HUES48 (cell line): ENCODE data around the gene GSN.

Experiments
- H3K27ac ChIP-seq: one replicate; pipeline ENCODE4 v1.7.0; 2013; ENCODE audit warnings: low read depth, low read length, inconsistent platforms
- H3K27me3 ChIP-seq: 2 replicates; pipeline ENCODE4 v1.6.1; 2013; ENCODE audit warnings: mild to moderate bottlenecking, low read length; ENCODE audit not compliant: control insufficient read depth, insufficient read depth
- H3K36me3 ChIP-seq: 2 replicates; pipeline ENCODE4 v1.6.1; 2013; ENCODE audit warnings: low read length; ENCODE audit not compliant: control insufficient read depth, insufficient read depth
- H3K4me1 ChIP-seq: 2 replicates; pipeline ENCODE4 v1.6.1; 2013; ENCODE audit warnings: mild to moderate bottlenecking, low read length; ENCODE audit not compliant: control insufficient read depth, insufficient read depth
- H3K4me3 ChIP-seq: 2 replicates; pipeline ENCODE4 v1.5.1; 2013; ENCODE audit warnings: mild to moderate bottlenecking, low read depth, low read length
- H3K9ac ChIP-seq: 2 replicates; pipeline ENCODE4 v1.6.1; 2013; ENCODE audit warnings: mild to moderate bottlenecking, low read depth, low read length, moderate library complexity
- H3K9me3 ChIP-seq: 2 replicates; pipeline ENCODE4 v1.6.1; 2013; ENCODE audit warnings: low read length; ENCODE audit not compliant: control insufficient read depth, insufficient read depth

GSN gene

DNA sequence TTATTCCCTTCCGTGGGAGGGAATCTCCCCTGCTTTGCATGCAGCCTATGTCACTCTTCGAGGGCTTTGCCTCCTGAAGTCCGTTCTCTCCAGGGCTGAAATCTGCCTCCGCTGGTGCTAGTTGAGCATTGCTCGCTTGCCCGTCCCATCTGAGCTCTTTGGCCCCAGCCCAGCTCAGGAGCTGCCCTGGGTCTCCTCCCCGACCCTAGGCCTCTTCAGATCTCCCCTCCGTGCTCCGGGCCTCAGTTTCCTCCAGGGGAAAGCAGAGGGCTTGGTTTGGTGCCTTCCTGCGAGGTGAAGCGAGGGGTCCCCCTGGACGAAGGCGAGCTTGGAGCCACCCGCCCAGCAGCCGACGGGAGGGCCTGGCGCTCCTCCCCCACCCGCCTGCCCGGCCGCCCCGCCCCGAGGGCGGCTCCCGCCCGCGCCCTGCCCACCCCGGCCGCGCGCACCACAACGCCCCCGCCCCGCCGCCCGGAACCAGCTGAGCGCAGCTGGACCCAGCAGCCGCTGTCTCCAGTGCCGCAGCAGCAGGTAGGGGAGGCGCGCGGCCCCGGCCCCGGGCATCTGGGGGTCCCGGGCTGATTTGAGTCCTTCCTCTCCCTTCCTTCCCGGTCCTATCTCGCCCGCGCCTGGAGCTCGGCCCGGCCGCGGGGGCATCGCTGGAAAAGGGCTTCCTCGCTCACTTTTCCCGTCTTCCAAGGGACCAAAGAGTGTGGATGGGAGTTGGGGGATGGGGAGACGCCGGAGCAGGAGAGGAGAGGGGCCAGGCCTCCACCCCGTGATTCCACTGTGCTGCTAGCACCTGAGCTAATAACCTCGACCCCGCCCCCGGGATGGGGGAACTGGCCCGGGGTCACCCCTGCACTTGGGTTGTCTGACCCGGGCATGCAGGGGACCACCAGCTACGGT is at the start of gene GSN:
TSS of gene GSN (plus strand) at position 474 of the 909 bp plus-strand sequence. CDS start 33,810 bp downstream, outside the sequence.
- Histone ChIP-seq H3K9me3 (no peaks in the 10 kb centered on the region), H3K4me3 (peak within 1 kb of the TSS; percentile 77), H3K36me3 (no peaks in the 10 kb centered on the region), H3K27ac (peak within 1 kb of the TSS; percentile 34), H3K4me1 (peaks cover 27% of the 10 kb centered on the region), H3K9ac (no peak within 1 kb of the TSS), H3K27me3 (peaks cover 61% of the 10 kb centered on the region)

DNA sequence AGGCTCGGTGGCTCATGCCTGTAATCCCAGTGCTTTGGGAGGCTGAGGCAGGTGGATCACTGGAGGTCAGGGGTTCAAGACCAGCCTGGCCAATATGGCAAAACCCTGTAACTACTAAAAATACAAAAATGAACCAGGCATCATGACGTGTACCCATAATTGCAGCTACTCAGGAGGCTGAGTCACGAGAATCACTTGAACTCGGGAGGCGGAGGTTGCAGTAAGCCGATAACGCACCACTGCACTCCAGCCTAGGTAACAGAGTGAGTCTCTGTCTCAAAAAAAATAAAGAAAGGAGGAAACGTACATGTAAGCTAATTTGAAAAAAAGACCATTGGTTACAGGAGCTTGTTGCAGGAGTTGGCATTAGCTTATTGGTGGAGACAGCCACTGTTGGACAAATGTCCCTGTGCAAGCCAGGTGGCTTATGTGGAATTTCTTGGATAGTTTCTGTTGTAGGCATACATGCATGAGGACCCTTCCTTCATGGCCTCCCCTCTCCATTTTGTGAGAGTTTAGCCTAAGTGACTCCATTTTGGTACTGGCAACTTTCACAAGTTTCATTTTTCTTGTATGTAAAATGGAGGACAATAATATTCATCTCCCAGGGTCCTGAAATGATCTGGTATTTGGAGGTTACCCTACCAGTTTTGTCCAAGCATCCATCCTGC is 49.5 kb upstream of the GSN start:
- Histone ChIP-seq H3K36me3 (no peaks in the 10 kb centered on the region), H3K27ac (no peak overlapping the region), H3K4me3 (no peak overlapping the region), H3K9me3 (no peaks in the 10 kb centered on the region), H3K9ac (no peak overlapping the region), H3K27me3 (no peaks in the 10 kb centered on the region), H3K4me1 (peaks cover 35% of the 10 kb centered on the region)

DNA sequence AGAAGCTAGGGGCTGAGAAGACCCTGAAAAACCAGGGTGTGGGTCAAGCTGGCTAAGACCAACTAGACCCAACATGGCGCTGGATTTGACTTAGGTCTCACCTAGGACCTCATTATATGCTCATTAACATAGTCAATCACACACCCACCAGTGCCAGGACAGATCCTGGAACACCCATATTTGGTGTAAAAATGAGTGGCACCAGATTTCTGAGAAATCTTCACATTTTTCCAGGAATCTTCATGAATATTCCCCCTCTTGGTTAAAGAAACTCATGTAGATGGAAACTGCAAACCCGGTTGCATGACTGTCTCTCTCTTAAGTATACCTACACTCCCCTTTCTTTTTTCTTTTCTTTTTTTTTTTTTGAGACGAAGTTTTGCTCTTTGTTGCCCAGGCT is 48.4 kb upstream of the GSN start:
- no peaks in the 10 kb centered on the region for H3K27me3 ChIP-seq
- no peaks in the 10 kb centered on the region for H3K9me3 ChIP-seq
- peaks cover 30% of the 10 kb centered on the region for H3K4me1 ChIP-seq
- H3K4me3 ChIP-seq = no peak overlapping the region
- H3K27ac ChIP-seq = no peak overlapping the region
- no peaks in the 10 kb centered on the region for H3K36me3 ChIP-seq
- no peak overlapping the region for H3K9ac ChIP-seq

DNA sequence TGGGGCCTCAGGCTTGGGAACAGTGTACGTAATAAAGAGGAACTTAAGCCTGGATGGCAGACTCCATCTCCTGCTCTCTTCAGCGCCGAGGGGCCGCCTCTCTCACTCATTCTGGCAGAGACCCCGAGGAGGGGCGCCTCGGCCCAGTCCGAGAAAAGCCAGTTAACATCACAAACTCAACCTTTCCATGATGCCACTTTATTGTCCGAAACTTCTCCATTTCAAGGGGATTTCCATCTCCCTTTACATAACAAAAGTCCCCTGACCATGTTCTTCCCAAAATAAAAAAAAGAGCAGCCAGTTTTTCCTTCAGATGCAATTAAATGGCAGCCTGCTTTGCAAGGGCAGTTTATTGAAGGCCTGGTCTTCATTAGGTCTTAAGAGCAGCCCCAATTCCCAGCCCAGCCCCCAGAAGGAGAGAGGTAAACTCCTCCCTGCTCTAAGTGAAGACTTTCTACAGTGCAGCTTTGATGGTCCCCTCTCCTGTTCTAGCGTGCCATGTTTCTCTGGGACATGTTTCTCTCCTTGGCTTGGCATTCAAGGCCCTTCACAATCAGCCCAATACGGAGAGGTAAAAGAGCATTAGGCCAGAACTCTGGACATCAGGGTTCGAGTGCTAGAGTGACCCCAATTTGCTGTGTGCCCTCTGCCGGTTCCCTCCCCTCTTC is 46.8 kb upstream of the GSN start:
- no peaks in the 10 kb centered on the region for H3K9me3 ChIP-seq
- H3K4me3 ChIP-seq = peak overlapping the region; percentile 31; the same call in 1 of the 2 replicates
- no peaks in the 10 kb centered on the region for H3K27me3 ChIP-seq
- H3K4me1 ChIP-seq = peaks cover 30% of the 10 kb centered on the region
- H3K27ac ChIP-seq = peak overlapping the region; percentile 88
- peak overlapping the region; percentile 12 for H3K9ac ChIP-seq
- no peaks in the 10 kb centered on the region for H3K36me3 ChIP-seq

DNA sequence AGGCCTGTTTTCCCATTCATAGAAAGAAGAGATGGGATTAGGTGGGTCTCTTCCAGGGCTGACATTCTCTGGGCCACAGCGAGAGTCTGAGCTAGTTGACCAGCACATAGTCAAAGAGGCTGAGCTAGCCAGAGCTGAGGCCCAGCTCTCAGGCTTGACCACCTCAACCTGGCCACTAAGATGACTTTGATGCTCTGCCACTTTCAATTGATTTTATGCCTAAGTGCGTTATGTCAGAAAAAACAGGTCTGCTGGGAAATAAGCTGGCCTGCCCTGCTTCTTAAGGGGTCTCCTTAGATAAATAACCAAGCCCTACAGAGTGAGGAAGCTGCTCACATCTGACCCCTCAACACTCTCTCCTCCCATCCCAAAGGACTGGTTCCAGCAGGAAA is 46.3 kb upstream of the GSN start:
- Histone ChIP-seq H3K4me3 (peak overlapping the region; percentile 30; the same call in 1 of the 2 replicates), H3K36me3 (no peaks in the 10 kb centered on the region), H3K9me3 (no peaks in the 10 kb centered on the region), H3K4me1 (peaks cover 30% of the 10 kb centered on the region), H3K27ac (peak overlapping the region; percentile 88), H3K9ac (peak overlapping the region; percentile 12), H3K27me3 (no peaks in the 10 kb centered on the region)

DNA sequence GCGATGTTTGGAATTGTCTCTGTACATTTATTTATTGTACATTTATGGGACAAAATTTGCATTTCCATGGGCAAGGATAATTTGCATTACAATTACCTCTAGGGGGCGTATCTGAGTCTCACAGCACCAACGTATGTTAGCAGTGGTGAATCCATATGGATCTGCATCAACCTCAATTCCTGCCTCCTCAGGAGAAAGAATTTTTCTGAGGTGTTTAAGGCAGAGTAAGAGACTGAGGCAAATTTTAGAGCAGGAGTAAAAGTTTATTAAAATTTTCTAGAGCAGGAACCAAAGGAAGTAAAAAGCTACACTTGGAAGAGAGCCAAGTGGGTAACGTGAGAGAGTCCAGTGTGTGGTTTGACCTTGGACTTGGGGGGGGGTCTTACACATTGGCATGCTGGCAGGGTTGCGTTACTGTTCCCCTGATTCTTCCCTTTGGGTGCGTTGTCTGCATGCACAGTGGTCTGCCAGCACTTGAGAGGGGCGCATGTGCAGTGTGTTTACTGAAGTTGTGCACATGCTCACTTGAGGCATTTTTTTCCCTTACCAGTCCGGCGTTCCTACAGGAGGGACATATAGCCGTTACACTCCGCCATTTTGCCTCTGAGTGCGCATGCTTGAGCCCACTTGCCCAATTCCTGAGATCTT is 45.3 kb upstream of the GSN start:
- H3K9me3 ChIP-seq = no peaks in the 10 kb centered on the region
- H3K4me3 ChIP-seq = no peak overlapping the region
- no peaks in the 10 kb centered on the region for H3K27me3 ChIP-seq
- no peaks in the 10 kb centered on the region for H3K36me3 ChIP-seq
- H3K27ac ChIP-seq = no peak overlapping the region
- no peak overlapping the region for H3K9ac ChIP-seq
- peaks cover 30% of the 10 kb centered on the region for H3K4me1 ChIP-seq

DNA sequence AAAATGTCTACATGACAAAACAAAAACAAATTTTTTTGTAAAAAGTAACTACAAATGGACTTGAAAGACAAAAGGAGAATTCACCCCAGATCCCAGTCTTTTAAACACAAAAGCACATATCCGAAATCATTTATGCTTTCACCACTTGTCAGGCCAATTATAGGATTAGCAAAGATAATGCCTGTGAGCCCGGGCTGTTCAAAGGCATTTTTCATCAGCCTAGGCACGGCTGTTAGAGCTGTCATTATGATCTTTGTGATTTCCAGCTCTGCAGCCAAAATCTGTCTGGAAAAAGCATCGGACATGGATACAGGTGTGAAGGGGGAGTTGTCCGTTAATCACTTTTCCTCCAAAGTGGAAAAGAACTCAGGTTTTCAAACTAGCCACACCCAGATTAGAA is 42.7 kb upstream of the GSN start:
- Histone ChIP-seq H3K27ac (no peak overlapping the region), H3K4me3 (no peak overlapping the region), H3K36me3 (no peaks in the 10 kb centered on the region), H3K9me3 (no peaks in the 10 kb centered on the region), H3K27me3 (no peaks in the 10 kb centered on the region), H3K9ac (no peak overlapping the region), H3K4me1 (peaks cover 24% of the 10 kb centered on the region)

DNA sequence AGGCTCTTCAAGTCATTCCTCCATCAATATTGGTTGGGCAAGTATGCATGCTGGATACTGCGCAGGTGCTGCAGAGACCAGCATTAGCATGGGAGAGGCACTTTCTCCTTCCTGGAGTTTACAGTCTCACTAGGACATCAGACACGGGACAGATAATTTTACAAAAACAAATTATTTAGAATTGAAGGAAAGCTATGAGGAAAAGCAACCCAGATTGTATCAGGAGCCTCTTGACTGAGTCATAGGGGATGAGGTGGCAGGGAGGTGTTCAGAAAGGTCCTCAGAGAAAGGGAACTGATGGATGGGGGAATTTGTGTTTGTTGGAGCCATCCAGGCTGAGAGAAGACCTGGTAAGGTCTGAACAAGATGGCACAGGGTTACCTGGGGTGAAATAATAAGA is 41.8 kb upstream of the GSN start:
- Histone ChIP-seq H3K27me3 (no peaks in the 10 kb centered on the region), H3K9ac (no peak overlapping the region), H3K4me1 (peaks cover 17% of the 10 kb centered on the region), H3K9me3 (no peaks in the 10 kb centered on the region), H3K36me3 (no peaks in the 10 kb centered on the region), H3K27ac (no peak overlapping the region), H3K4me3 (no peak overlapping the region)

DNA sequence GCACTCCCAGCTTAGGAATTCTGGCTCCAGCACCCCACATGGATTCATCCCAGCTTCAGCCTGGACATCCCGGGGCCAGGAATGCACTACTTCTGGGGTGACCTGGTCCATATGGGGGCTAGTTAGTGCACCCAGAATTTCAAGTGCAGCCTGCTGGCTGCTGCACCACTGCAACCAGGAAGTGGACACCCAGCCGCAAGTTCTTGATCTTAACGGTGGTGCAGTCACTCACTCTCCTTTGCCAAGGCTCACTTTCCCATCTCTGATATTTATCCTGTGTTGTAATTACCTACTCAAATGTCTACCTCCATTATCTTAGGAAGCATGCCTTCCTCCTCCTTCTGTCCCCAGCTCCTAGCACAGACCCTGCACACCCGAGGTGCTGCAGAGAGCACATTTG is 40.1 kb upstream of the GSN start:
- no peak overlapping the region for H3K27ac ChIP-seq
- 0 out of 2 replicates have a peak, but pooled peaks cover under 1% of the 10 kb centered on the region for H3K4me1 ChIP-seq
- no peak overlapping the region for H3K4me3 ChIP-seq
- no peaks in the 10 kb centered on the region for H3K27me3 ChIP-seq
- no peaks in the 10 kb centered on the region for H3K36me3 ChIP-seq
- no peak overlapping the region for H3K9ac ChIP-seq
- no peaks in the 10 kb centered on the region for H3K9me3 ChIP-seq

DNA sequence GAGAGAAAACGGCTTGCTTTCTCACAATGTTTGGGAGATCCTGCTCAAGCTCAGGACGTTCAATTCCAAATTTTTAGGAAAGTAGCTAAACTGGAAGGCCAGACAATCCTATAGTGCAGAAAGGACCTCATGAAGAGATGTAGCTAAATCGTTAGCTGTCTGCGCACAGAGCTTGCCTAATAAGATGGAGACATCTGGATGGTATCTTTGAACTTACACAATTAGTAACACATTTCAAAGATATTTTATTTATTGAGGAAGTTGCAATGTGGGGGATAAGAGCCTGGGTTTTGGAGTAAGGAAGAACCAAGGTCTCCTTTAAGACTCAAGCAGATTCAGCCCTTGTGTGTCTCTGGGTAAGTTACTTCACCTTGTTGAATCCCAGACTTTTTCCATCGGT is 37.7 kb upstream of the GSN start:
- H3K36me3 ChIP-seq = no peaks in the 10 kb centered on the region

More for the DNA sequence above, 37.7 kb upstream of the GSN start:
- Histone ChIP-seq H3K27me3 (no peaks in the 10 kb centered on the region), H3K9ac (no peak overlapping the region), H3K27ac (no peak overlapping the region), H3K9me3 (no peaks in the 10 kb centered on the region), H3K4me1 (no peaks in the 10 kb centered on the region), H3K4me3 (no peak overlapping the region)
